ENCODE results near the gene EBPL. TPM values are rescaled to one million over a fixed set of nuclear protein-coding genes. Genes with fewer than 3 reads are reported as not detected.
"Not testable (repeated sequence)": the region's sequence is repeated elsewhere in the genome, so short reads cannot be mapped to it uniquely, and the experiment has no call there.

The EBPL gene
- total and polyA plus RNA-seq, 2 experiments from 2014 or later, result 75.1 to 104 TPM

DNA sequence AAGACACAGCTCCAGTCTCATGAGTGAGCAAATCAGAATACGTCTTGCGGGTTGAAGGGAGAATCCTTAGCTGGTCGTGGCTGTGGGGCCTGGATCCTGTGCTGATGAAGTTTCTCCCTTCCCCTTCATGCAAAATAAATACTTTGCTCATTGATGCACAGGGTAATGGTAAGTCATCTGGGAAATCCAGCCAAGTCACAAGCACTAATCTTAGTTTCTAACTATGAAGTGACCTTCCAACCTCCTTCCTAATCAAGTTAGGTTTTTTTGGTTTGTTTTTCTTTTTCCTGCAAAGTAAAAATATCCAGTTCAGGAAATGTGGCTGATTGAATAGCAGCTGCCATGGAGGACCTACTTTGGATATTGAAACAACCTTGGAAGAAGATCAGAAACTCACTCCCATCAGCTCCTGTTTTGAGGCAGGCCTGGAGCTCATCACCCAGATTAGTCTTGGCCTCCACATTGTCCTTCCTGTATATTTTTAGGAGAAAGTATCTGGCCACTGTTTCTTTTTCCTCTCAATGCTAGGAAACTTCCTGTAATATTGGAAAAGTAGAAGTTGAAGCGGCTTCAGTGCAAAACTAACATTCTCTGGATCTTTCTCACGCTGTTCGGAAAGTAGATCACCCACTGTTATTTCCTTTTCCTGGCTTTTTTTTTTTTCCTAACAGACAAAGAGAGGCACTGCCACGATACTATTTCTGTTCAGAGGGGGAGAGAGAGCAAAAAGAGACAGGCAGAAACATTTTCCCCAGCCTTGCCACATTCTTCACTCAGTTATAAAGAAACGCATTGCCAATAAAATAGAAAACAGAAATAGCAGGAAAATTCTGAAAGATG lies 75.2 kb downstream of the EBPL start:
- no peaks in the 10 kb centered on the region for H3K27me3 ChIP-seq
- peak overlapping the region; percentile 65 for H3K27ac ChIP-seq
- peak in 1 of 2 donors; percentile 9 for DNase-seq (ENCODE audit: low read depth in 1 of 2, low spot score in 1 of 2)
- TF ChIP-seq, protein P1, sequence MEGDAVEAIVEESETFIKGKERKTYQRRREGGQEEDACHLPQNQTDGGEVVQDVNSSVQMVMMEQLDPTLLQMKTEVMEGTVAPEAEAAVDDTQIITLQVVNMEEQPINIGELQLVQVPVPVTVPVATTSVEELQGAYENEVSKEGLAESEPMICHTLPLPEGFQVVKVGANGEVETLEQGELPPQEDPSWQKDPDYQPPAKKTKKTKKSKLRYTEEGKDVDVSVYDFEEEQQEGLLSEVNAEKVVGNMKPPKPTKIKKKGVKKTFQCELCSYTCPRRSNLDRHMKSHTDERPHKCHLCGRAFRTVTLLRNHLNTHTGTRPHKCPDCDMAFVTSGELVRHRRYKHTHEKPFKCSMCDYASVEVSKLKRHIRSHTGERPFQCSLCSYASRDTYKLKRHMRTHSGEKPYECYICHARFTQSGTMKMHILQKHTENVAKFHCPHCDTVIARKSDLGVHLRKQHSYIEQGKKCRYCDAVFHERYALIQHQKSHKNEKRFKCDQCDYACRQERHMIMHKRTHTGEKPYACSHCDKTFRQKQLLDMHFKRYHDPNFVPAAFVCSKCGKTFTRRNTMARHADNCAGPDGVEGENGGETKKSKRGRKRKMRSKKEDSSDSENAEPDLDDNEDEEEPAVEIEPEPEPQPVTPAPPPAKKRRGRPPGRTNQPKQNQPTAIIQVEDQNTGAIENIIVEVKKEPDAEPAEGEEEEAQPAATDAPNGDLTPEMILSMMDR (IDR thresholded peaks at IDR 0.05; ENCODE audit: low read depth, low read length), result no peak
- H3K4me3 ChIP-seq, result no peak overlapping the region
- H3K9me3 ChIP-seq (ENCODE audit: low read depth), result no peaks in the 10 kb centered on the region
- H3K4me1 ChIP-seq (ENCODE audit: low read depth), result peaks cover 7% of the 10 kb centered on the region
- H3K36me3 ChIP-seq, result no peaks in the 10 kb centered on the region

DNA sequence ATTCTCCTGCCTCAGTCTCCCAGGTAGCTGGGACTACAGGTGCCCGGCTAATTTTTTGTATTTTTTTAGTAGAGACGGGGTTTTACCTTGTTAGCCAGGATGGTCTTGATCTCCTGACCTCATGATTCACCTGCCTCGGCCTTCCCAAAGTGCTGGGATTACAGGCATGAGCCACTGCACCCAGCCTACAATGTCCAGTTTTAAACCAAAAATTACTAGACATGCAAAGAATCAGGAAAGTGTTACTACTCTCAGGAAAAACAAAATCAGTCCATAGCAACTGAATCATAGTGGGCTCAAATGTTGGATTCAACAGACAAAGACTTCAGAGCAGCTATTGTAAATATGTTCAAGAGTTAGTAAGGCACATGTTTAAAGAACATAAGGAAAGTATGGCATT lies 79.2 kb downstream of the EBPL start:
- H3K36me3 ChIP-seq; H3K27me3 ChIP-seq; DNase-seq (ENCODE audit: low read depth in 1 of 2, low spot score in 1 of 2); H3K9me3 ChIP-seq (ENCODE audit: low read depth); H3K27ac ChIP-seq; H3K4me3 ChIP-seq: not testable (repeated sequence)
- H3K4me1 ChIP-seq (ENCODE audit: low read depth), result peaks cover 15% of the 10 kb centered on the region

Other genes with a start within 250 kb of the EBPL start
- 25.5 TPM in 2 replicates for gene CAB39L, start 247.4 kb downstream of the EBPL start, total RNA-seq
- 22.3 and 25.9 TPM in 2 replicates for gene CAB39L, start 247.4 kb downstream of the EBPL start, polyA plus RNA-seq
- gene SETDB2, start 247.2 kb downstream of the EBPL start, total RNA-seq, result 7.5 and 9.1 TPM in 2 replicates
- 12.4 and 17.1 TPM in 2 replicates for gene SETDB2, start 247.2 kb downstream of the EBPL start, polyA plus RNA-seq
- gene PHF11, start 195.5 kb downstream of the EBPL start, total RNA-seq, result 3.7 and 4.8 TPM in 2 replicates
- gene PHF11, start 195.5 kb downstream of the EBPL start, polyA plus RNA-seq, result 9.5 and 11.8 TPM in 2 replicates
- gene RCBTB1, start 105.9 kb downstream of the EBPL start, total RNA-seq, result 15.2 and 15.4 TPM in 2 replicates
- 16.5 and 17.2 TPM in 2 replicates for gene RCBTB1, start 105.9 kb downstream of the EBPL start, polyA plus RNA-seq
- 0.21 and 0.70 TPM in 2 replicates for gene ARL11, start 63.0 kb downstream of the EBPL start, total RNA-seq
- 0.21 and 1.1 TPM in 2 replicates for gene ARL11, start 63.0 kb downstream of the EBPL start, polyA plus RNA-seq
- 23.8 and 24.1 TPM in 2 replicates for gene KPNA3, start 101.2 kb upstream of the EBPL start, total RNA-seq
- 32.6 and 37.9 TPM in 2 replicates for gene KPNA3, start 101.2 kb upstream of the EBPL start, polyA plus RNA-seq
- gene SPRYD7, start 244.9 kb upstream of the EBPL start, total RNA-seq, result 5.9 and 6.1 TPM in 2 replicates
- 12.9 and 18.4 TPM in 2 replicates for gene SPRYD7, start 244.9 kb upstream of the EBPL start, polyA plus RNA-seq

Data from cardiac muscle cell (in vitro differentiated cells and primary cell).